ENCODE data around the gene LMX1B.
"Not testable (repeated sequence)": the region's sequence is repeated elsewhere in the genome, so short reads cannot be mapped to it uniquely, and the experiment has no call there.

The LMX1B gene

DNA sequence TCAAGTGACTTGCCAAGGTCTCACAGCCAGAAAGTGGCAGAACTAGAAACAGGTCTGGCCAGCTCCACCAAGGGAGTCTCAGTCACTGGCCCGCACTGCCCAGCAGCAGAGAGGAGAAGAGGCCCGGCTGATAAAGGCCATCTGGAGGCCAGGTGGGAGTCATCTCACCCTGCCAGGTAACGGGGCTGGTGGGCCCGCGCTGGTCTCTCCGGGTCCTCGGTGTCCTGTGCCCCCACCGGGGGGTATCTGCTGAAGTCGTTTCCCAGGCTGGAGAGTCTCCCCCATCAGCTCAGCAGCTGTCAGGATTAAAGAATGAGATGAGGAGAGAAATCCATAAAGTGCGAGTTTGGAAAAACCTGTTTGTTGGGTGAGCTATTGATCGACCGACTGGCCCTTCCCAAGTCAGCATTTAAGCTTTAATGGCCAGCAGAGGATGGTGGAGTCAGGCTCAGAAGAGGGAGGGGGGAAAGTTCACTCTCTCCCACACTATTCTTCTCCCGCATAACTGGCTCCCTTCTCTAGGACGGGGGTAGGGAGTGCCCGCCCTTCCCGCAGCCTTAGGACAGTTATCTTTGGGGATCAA, 30.3 kb downstream of the LMX1B start:
- in situ Hi-C loops (cut with MboI; ENCODE audit: low pct_unique_long_range_greater_than_20kb, low sequenced_read_pairs) = no loop called here
- DNase-seq = no peak

GRCh38 chr9:126646162-126646561, 32.4 kb downstream of the LMX1B start:
- DNase-seq = no peak
- in situ Hi-C loops (cut with MboI; ENCODE audit: low pct_unique_long_range_greater_than_20kb, low sequenced_read_pairs) = no loop called here

- in situ Hi-C loops (cut with MboI; ENCODE audit: low pct_unique_long_range_greater_than_20kb, low sequenced_read_pairs) = no loop called here
These were observed 34.1 kb downstream of the LMX1B start for GRCh38 chr9:126647585-126648411.

DNA sequence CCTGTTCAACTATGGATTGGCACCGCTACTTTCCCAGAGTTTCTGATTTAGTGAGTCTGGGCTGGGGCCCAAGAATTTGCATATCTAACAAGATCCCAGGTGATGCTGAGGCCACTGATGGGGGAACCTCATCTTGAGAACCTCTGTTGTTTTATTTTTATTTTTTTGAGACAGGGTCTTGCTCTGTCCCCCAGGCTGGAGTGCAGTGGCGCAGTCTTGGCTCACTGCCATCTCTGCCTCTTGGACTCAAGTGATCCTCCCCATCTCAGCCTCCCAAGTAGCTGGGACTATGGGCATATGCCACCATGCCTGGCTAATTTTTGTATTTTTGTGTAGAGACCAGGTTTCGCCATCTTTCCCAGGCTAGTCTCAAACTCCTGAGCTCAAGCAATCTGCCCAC, 35.7 kb downstream of the LMX1B start:
- in situ Hi-C loops (cut with MboI; ENCODE audit: low pct_unique_long_range_greater_than_20kb, low sequenced_read_pairs) = no loop called here
- no peak for DNase-seq

More at GRCh38 chr9:126647585-126648411, 34.1 kb downstream of the LMX1B start:
- DNase-seq = no peak

DNA sequence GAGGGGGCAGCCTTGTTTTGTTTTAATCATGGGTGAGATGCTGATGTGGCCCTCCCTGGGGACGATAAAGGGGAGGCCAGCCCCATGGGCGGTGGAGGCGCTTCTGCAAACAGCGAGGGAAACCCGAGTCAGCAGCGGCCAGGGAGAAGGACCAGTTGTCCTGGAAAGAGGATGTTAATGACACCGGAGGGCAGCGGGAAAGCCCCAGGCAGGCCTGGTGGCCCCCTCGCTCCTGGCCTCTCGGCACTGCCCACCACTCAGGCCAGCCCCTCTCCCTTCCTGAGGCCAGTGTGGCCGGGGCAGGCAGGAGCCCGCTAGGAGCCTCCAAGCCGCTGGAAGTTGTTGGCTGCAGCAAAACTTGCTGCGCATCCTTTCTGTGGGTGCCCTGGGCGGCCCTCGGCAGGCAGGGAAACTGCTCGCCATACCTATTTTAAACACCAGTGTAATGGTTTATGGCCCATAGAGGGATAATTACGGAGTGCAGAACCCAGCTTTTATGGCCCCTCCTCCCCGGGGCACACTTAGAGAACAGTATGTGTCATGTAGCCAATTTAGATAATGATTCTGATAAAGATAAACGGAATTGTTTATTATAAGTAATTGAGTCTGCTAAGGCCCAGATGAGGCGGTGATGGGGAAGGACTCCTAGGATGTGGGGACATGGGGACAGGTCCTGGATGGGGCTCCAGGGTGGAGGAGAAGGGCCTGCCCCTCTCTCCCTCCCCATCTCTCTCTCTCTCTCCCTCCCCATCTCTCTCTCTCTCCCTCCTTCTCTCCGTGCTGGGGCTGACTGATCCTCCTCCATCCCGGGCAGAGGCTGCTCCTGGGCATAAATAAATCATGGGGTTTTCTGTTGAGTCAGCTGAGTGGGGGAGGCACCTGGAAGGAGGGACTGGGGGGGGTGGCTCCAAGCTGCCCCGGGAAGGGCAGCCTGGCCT, 36.9 kb downstream of the LMX1B start:
- no peak for DNase-seq
- in situ Hi-C loops (cut with MboI; ENCODE audit: low pct_unique_long_range_greater_than_20kb, low sequenced_read_pairs) = no loop called here

DNA sequence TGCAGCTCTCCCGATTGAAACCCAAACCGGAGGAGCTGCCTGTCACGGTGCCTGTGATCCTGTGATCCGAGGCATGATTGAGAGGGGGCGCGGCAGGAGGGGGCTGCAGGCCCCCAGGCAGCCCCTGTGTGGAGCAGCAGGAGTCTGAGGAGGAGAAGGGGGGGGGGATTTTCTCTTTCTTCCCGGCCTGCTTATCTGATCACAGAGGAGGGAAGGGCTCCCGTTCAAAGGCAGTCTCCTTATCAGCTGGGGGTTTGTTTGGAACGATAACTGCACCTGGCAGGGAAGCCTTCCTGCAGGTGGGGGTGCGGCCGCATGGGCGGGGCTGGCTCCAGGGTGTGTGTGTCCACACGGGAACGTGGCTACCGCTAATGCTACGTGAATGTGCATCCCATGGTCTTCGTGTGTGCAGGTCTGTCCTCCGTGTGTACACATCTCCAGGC, 38.4 kb downstream of the LMX1B start:
- DNase-seq = no peak
- in situ Hi-C loops (cut with MboI; ENCODE audit: low pct_unique_long_range_greater_than_20kb, low sequenced_read_pairs) = no loop called here

GRCh38 chr9:126654124-126654523, 40.4 kb downstream of the LMX1B start:
- in situ Hi-C loops (cut with MboI; ENCODE audit: low pct_unique_long_range_greater_than_20kb, low sequenced_read_pairs) = no loop called here
- no peak for DNase-seq

GRCh38 chr9:126656214-126656613, 42.5 kb downstream of the LMX1B start:
- DNase-seq; in situ Hi-C loops (cut with MboI; ENCODE audit: low pct_unique_long_range_greater_than_20kb, low sequenced_read_pairs): not testable (repeated sequence)

DNA sequence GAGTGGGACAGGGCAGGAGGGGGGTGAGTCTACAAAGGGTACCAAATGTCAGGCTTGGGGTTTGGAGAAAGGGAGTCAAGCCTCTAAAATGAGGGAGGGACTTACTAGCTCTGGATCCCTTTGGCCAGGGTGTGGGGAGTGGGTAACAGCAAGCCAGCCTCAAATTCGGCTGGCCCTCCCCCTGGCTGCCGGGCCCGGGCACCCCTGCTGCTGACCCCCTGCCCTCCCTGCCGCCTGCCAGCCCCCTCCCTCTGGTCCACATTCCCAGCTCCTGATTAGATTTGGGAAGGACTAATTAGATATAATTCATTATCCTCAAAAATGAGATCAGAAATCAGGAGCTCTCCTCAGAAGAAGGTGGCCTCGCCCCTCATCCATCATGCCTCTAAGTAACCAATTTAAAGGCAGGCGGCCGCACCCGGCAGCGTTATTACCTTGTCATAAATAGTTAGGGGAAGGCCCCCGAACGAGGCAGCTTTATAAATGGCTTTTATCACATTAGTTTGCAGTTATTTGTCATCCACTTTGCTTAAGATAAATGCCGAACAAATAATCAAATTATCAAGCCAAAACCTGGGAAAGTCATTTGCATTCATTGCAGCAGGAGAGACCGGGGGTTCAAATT, 44.6 kb downstream of the LMX1B start:
- in situ Hi-C loops (cut with MboI; ENCODE audit: low pct_unique_long_range_greater_than_20kb, low sequenced_read_pairs) = no loop called here
- DNase-seq = no peak

- in situ Hi-C loops (cut with MboI; ENCODE audit: low pct_unique_long_range_greater_than_20kb, low sequenced_read_pairs) = no loop called here
- no peak for DNase-seq
These were observed 45.3 kb downstream of the LMX1B start for GRCh38 chr9:126658956-126659555.

- in situ Hi-C loops (cut with MboI; ENCODE audit: low pct_unique_long_range_greater_than_20kb, low sequenced_read_pairs) = no loop called here
These were observed 47.4 kb downstream of the LMX1B start for GRCh38 chr9:126661122-126661520.

GRCh38 chr9:126661521-126662251, 48.0 kb downstream of the LMX1B start:
- in situ Hi-C loops (cut with MboI; ENCODE audit: low pct_unique_long_range_greater_than_20kb, low sequenced_read_pairs) = no loop called here
- no peak for DNase-seq

More at GRCh38 chr9:126661122-126661520, 47.4 kb downstream of the LMX1B start:
- DNase-seq = no peak

DNA sequence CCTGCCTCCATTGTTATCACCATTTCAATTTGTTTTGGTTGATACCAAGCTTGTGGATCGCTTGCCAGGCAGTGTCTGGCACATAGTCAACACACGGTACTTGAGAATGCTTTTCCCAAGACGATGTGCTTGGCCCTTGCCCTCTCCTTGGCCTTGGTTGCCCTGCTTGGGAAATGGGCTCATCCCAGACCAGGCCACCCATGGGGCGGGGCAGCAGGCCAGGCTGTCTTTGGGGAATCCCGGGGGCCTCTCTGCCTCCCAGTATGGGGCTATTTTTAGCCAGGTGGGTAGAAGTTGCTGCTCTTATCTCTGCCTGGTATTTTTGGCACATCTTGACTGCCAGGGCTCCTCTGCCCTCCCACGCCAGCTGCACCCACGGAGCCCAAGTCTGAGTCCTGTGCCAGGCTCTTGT, 49.9 kb downstream of the LMX1B start:
- in situ Hi-C loops (cut with MboI; ENCODE audit: low pct_unique_long_range_greater_than_20kb, low sequenced_read_pairs) = no loop called here
- DNase-seq = no peak

DNA sequence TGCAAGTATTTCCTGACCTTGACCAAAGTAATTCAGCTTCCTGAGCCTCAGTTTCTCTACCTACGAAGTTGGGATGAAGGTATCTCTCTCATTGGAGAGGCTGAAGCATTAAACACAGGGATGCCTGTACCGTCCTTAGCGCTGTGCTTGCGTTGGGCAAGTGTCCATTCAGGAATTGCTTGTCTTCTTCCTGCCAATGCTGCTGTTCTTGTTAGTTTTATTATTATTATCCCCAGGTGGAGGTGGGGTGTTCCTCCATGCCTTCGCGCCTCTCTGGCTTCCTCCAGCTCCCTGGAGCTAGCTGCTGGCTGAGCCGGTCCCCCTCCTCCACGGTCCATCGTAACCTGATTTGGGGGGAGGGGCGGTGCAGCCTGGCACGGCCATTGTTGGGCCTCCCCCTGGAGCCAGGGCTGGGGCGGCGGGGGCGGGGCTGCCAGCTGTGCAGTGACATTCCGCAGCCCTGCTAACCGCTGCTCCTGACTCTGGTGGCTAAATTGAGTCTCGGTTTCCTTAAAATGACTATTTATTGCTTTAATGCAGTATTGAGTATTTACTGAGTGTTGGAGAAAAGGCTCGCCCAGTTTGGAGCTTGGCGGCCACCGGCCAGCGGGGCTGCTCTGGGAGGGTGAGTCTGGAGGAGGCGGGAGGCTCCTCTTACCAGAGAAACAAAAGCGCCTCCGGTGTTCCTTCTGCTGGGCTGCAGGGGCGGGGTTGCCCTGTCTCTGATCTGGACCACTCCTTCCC, 51.3 kb downstream of the LMX1B start:
- no peak for DNase-seq
- in situ Hi-C loops (cut with MboI; ENCODE audit: low pct_unique_long_range_greater_than_20kb, low sequenced_read_pairs) = no loop called here

GRCh38 chr9:126665644-126666035, 51.9 kb downstream of the LMX1B start:
- DNase-seq = no peak

DNA sequence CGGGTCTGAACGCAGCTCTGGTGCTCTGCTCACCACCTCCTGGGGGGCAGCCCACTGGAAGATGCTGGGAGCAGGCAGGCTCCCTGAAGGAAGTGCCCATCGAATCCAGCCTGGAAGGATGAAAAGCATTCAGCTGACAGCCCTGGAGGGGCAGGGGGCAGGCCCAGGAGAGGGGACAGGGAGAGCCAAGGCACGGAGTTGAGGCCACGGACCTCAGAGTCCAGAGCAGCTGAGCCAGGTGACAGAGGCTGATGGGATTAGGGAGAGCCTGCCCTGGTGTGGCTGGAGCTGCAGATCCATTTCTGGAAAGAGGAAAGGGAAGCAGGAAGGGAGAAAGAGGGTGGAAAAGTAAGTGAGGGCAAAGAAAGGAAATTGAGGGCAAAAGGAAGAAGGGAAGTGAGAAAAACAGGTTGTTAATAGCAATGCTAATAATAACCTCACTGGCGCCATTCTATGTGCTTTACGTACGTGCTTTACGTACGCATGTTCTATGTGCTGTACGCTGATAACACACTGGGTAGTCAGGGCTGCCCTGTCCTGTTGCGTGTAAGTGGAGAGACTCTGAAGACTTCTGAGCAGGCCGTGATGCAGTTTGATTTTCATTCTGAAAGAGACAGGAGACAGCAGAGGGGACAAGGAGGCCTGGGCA, 52.6 kb downstream of the LMX1B start:
- DNase-seq = no peak
- in situ Hi-C loops (cut with MboI; ENCODE audit: low pct_unique_long_range_greater_than_20kb, low sequenced_read_pairs) = no loop called here

More at GRCh38 chr9:126665644-126666035, 51.9 kb downstream of the LMX1B start:
- in situ Hi-C loops (cut with MboI; ENCODE audit: low pct_unique_long_range_greater_than_20kb, low sequenced_read_pairs) = no loop called here
